ENCODE data around the gene TYRP1.

Gene TYRP1

DNA sequence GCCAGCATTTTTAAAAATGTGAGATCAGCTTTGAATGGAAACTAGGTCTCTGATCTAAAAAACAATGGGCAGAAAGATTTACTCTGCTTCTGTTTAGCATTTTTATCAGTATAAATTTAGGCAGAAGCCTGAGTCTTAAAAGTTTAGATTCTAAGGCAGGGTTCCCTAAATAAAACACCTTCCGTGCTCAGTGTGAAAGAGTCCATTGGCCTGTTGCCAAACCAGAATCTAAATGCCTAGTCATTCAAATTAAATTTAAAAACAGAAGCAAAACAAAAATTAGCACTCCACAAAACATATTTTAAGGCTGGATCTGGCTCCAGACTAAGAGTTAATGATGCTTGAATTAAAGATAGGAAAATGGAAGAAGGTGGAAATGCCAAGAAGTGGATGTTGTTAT lies 4.5 kb downstream of the TYRP1 start:
- no peak for DNase-seq

DNA sequence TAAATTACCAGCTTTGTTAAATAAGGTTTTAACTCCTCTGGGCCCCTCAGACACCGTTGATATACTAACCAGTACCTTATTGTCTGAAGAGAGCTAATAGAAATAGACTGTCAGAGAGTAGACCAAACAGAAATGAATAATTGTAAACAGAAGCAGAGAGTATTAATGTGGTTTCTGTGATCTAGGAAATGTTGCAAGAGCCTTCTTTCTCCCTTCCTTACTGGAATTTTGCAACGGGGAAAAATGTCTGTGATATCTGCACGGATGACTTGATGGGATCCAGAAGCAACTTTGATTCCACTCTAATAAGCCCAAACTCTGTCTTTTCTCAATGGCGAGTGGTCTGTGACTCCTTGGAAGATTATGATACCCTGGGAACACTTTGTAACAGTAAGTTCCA lies 5.1 kb downstream of the TYRP1 start:
- no peak for DNase-seq

DNA sequence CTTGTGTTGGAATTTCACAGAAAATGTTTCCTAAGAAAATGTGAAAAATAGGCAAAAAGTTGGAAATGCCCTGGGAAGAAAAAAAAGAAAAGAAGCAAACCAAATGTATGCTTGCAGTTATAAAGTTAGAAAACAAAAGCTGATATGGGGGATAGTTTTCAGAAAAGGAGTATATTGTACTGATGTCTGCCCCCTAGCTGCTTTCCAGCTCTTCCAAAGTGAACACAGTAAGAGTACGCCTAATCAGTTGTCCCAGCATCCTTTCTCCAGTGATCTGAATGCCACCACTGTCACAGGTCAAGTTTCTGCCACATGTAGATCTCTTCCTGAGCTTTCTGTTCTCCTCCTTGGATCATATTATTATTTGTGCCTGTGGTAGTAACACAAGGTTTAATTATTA lies 5.8 kb downstream of the TYRP1 start:
- no peak for DNase-seq

DNA sequence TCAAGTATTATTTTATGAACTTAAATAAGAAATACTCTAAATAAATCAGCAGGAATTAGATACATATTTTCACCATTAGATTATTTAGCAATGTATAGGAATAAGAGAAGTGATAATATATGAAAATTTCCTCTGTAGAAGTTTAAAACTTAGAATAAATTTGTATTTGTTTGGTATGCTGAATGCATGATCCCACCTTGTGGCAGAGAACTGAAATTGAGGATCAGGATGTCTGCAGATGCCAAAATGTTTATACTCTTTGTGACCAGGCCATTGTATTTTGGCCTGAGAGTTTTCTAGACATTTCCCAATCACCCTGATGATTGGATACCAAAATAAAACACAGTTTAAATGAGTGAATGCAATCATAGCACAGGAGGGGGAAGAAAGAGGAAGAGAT lies 6.3 kb downstream of the TYRP1 start:
- DNase-seq: no peak

DNA sequence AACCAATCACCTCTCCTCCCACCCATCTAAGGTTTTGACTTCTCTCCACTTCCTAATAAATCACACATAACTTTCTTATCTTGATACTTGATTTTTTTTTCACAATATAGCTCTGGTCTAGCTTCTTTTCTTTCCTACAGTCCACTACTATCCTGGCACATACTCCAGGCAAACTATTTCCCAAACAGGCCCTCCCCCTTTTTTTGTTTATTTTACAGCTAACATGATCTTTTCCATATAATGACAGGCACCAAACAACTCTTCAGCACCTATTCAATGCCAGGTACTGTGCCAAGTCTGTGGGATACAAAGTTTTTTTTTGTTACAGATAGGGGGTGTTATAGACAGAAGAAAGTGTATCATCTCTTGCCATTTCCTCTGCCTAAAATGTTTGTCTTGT lies 7.9 kb downstream of the TYRP1 start:
- DNase-seq: no peak

DNA sequence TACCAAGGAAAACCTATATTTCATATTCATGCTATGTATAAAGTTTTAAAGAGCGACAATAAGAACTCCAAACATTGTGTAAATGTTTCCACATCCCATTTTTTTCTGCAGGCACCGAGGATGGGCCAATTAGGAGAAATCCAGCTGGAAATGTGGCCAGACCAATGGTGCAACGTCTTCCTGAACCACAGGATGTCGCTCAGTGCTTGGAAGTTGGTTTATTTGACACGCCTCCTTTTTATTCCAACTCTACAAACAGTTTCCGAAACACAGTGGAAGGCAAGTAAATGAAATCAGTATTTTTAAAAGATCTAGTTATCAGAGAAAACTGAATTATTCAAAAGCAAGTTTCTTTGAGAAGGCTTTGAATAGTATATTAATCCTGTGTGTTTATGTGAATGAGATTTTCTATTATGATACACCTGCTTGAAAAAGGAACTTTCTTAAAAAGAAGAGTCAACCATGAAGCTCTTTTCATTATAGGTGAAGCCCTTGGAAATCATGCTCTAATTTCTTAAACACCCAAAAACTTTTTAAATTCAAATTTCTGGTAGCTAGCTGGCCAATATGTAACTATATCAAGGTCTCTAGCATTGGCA lies 9.1 kb downstream of the TYRP1 start:
- DNase-seq: no peak

DNA sequence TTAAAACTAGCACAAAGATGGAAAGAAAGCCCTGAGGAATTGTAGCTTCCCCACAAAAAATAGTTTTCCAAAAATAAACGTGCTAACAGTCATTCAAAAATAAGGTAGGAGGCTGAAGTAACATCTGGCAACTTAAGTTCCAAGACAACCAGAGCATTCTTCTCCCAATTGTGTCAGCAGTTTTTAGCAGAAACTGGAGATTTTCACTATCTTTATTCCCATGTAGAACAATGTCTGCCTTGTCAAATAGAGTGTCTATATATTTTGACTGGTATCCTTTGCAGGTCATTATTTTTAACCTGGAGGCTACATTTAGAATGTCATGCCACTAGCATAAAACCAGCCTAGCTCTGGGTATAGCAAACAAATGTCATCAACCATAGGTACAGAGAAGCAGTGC lies 10.8 kb downstream of the TYRP1 start:
- no peak for DNase-seq

DNA sequence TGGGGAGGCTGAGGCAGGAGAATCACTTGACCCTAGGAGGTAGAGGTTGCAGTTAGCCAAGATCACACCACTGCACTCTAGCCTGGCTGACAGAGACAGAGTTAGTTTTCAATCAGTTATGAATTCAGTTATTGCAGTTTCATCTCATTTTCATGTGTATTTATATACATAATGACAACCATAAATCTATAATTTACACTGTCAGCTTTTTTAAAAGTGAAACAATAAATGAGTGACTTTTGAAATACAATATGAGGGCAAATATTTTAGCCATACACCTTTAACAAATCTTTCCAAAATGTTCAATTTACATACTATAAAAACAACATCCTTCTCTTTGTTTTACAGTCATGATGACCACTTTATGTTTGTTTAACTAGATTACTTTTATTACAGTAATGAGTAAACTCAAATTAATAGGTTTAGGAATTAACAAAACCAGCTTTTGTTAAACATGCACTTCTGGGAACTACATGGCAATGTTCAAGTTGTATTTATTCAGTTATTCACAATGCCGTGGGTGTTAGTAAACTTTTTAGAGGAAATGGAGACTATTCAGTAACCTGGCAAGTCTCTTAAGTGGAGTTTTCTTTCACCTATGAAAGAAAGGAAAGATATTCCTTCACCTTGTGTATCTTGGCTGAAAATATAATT lies 12.7 kb downstream of the TYRP1 start:
- DNase-seq: no peak

DNA sequence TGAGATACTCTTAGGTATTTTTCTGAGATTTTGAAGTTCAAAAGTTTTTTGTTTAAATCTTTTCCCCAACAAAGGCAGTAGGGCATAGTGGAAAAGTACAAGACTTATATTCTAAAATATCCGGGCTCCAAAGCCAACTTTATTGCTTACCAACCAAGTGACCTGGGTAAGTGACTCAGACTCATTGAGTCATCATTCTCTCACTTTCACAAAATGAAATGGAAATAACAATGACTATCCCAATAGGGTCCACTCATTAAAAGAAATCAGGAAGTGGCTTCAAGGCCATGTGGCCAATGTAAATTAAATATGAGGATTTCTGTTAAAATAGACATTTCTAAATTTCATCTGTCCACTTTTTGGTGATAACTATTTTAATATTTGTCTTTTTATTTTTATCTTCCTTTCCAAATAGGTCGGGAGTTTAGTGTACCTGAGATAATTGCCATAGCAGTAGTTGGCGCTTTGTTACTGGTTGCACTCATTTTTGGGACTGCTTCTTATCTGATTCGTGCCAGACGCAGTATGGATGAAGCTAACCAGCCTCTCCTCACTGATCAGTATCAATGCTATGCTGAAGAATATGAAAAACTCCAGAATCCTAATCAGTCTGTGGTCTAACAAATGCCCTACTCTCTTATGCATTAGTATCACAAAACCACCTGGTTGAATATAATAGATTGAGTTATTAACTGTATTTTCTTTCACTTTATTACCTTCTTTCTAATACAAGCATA lies 15.5 kb downstream of the TYRP1 start:
- DNase-seq: no peak

DNA sequence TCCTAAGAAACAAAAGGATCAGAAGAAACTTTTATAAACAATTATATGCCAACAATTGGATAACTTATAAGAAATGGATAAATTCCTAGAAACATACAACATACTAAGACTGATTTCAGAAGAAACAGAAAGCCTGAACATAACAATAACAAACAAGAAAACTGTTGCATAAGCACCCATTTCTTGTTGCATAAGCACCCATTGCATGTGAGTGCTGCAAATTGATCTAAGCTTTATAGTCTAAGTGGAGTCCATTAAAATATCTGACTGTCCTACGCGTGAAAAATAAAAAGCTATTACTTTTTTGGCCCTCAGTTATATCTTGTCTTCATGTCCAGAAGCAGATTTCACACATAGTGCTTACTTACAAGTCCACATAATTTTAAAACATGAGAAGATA lies 19.3 kb downstream of the TYRP1 start:
- no peak for DNase-seq

DNA sequence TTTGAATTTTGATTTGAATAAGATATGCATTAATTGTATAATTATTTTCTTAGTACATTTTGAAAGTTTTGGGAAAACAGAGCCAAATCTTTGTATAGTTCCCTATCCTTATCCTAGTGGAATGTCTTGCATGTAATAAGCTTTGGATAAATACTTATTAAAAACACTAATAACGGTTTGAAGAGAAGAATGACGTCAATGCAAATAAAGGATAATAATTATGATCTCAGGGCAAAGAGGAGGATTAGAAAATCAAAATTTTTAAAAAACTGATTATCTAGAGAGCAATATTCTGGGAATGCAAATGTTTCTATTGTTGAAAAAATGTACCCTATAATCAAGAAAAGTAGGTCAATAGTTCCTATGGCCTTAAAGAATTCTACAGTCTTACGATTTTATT lies 22.1 kb downstream of the TYRP1 start:
- DNase-seq: no peak

DNA sequence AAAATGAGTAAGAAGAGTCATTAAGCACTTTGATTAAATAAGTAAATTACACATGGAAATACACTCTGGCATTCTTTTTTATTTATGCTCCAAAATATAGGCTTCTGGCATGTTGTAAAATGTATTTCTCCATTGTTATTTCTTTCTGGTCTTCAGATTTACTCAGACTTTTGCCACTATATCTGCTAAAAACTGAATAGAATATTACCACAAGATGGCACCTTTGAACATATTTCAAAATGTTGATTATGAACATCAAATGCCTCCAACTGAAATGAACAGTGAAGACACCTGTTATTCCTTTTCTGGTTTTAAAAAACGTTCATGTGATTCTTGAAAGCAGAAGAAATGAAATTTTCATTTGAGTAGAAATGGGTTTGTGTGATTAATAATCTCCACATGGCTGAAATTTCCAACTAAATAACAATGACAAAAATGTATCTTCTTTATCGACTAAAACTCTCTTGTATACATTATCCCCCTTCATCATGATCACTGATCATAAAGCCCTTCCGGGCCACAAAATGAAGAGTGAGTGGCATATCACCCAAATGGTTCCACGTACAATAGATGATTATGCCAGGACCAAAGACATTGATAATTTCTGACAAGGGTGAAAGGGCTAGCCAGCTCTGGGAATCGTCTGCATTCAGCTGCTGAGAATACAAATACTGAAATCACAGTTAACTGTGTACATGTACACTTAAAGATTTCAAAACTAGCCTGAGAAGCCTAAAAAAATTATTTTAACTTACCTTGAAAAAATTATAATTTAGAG lies 23.8 kb downstream of the TYRP1 start:
- no peak for DNase-seq

DNA sequence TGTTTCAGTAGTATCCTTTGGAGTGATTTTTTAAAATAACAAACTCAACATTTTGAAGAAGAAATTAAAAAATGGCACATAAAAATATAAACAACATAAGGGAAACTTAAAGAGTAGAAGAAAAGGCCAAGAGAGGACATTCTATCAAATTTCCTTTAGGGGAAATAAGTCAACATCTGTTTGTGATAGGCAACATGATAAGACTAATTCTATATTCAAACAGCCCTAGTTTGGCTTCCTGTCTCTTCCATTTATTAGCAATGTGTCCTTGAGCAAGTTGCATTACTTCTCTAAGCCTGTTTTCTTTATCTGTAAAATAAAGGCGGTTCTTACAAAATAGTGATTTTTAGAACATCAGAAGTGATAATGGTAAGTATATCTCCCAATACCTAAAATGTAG lies 24.7 kb downstream of the TYRP1 start:
- DNase-seq: no peak

DNA sequence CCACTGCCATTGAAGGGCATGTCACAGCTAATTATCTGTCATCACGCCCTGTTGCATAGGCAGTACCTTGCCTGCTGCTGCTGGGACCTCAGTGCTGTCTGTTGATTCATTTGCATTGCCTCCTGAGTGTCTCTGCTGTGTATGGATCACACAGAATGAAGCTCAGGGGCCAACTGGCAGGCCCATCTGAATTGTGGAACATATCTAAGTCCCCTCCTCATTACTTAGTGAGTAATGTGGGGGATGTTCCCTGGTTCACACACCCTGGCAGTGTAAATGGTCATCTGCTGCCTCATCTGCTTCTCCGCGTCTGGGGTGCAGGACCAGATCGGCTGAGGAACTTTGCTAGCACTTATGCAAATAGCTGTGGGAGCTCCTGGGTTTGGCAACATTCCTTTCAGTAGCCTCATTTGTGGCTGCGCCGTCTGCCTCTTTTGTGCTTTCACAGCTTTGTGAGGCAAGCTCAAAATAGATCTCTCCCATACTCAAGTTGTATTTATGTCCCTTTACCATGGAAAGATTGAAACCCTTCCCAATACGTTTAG lies 25.4 kb downstream of the TYRP1 start:
- no peak for DNase-seq

DNA sequence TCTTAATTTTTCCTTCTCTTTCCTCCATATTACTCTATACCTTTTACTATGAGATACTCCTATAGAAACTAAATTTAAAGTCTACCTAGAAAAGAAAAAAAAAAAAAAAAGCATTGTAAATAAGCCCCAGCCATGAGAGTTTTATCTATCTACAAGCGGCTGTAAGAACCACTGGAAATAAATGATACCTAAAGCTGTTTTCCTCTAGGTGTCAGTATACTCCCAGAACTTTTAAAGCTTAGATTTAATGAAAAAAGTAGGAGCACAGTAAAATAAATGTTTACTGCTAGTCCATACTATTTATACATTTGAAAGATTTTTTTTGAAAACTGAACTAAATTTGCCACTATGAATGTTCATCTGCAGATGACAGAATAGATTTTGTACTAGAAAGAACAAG lies 26.2 kb downstream of the TYRP1 start:
- no peak for DNase-seq

DNA sequence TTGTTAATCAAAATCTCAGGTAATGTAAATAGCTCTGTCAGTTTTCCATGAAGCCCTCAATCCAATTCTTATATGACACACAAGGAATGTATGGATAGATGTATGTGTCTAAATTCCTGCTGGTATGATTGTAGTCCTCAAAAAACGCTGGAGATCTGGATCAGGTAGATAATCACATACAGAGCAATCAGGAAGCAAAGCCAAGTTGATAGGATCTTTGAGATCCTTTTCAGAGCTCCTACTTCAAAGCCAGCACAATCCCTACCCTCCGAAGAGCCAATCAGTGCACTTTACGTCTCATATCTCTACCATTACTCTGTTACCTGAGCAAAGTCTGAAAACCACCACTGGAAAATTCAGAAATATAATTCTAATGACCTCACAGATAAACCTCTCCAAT lies 27.4 kb downstream of the TYRP1 start:
- no peak for DNase-seq

DNA sequence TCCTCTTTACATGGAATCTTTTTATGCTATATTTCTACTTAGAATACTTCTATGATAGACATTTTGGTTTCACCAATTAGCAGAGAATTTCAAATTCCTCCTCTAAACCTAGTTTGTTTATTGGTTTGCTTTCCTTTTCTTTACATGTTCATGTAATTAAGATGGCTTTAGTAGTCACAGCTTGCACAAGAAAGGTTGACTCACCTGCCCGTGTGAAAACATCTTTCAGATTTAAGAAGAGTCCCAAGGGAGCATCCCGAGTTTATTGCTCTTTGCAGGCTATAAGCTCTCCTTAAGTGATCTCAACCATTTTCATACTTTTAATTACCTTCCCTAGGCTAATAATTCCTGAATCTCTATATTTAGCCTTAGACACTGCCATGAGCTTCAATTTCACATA lies 28.9 kb downstream of the TYRP1 start:
- no peak for DNase-seq

DNA sequence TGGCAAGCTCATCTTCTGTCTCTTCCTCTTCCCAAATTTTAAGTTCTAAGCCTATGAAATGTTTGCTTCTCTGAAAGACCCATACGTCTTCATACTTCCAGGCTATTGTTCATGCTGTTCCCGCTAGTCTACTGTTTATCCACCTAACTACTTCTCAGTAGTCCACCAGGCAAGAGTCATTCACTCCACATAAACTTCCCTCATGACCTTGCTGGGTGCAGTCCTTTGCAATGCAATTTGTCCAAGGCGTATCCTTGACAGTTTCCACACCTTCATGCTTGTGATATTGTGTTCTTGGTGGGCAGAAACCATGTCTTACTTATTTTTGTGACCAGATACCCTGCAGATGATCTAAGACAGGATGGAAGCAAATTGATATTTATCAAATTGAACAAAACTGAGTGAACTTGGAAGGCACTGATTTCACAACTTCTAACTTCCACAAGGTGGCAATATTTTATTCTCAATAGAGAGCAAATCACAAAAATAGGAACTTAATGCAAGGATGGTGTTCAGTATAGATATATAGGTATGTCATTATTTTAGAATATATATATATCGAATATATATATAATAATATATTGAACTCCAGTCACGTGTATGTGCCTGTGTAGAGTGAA lies 30.3 kb downstream of the TYRP1 start:
- no peak for DNase-seq

DNA sequence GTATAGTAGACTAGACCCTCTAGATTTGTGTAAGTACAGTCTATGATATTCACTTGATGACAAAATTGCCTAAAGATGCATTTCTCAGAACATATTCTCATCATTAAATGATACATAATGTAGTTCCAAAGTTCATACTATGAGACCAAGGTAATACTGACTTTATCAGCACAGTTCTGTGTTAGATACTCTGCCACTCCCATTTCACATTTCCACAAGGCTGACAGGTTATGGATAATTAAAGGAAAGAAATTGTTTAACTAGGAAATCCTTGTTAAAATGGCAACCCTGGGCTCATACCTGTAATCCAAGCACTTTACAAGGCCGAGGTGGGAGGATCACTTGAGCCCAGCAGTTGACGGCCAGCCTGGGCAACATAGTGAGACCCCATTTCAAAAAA lies 33.6 kb downstream of the TYRP1 start:
- DNase-seq: no peak

DNA sequence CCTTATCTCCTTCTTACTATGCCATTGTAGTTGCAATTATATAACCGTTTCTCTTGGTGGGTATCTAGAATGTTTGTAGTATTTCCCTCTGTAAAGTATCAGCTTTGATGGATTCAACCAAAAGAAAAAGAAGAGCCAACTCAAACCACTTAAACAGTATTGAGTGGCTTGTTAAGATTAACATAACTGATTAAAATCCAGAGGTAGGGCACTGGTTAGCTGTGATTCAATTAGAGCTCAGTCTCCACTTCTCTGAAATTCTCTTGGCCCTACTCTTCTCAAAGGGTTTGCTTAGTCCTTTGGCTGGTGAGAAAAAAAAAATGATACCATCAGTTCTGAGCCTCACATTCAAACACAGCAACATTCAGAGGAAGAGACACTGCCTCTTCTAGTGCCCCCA lies 37.0 kb downstream of the TYRP1 start:
- DNase-seq: no peak

DNA sequence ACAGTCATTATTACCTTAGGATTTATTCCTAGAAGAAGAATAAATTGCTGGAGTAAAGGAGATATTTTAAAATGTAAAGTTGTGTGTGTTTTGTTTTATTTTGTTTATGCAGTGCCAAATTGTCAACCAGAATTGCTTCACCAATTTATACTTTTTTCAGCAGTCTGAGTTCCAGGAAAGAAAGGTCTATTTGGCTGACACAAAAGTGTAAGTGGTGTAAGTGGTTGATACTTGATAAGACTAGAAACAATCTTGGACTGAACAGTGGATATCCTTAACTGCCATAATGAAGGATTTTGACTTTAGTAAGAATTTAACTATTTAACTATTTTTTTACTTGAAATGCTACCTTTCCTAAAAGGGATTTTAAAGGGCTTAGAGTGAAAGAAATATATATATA lies 37.7 kb downstream of the TYRP1 start:
- DNase-seq: no peak

DNA sequence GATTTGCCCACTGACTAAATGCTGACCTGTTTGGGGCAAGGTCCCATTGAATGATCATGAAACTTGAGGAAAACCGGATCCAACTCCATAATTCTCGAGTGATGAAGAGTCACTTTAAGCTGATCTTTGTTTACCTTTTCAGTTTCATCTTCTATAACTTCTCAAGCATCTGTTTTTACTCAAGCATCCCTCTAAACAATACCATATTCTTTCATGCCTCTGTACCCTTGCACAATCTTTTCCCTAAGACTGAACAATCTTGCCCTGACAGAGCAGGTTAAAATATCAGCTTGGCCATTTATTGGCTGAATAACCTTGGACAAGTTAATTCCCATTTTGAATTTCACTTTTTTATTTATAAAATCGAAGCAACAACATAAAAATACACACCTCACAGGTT lies 39.8 kb downstream of the TYRP1 start:
- no peak for DNase-seq

DNA sequence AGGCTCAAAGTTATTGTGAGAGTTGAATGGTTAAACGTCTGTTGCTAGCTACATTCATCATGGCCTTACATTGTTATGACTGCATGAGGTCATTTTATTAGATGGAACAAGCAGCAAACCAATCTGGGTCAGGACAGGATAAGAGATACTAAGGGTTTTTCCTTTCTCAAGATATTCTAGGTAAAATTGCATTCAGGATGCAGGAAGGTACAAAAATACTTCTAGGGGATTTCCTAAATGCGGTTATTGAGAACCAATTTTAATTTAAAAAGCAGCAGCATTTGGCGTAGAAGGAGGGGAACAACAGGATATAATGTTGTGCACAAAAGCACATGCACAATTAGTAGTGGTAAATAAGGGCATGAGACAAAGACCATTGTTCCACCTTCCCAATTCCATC lies 42.5 kb downstream of the TYRP1 start:
- DNase-seq: no peak

All from CD4-positive, alpha-beta T cell treated with Interferon alpha-2 for 1 hour (primary cell).